Adrenal gland (tissue), 12 donors: ENCODE results near the gene OXNAD1. TPM values are rescaled to one million over a fixed set of nuclear protein-coding genes. Genes with fewer than 3 reads are reported as not detected.

Experiments used
- DNase-seq, 7 donors: peaks; one replicate each; pipeline ENCODE4 v3.0.0-alpha.2; 2019 to 2020
- H3K27ac ChIP-seq, 5 donors: fragments of 200-600 bp; sonication (generic) in 4 of 5; 1 replicate in 3 of 5; 2 replicates in 2 of 5; pipeline versions ENCODE4 v1.5.1 to v1.8.0; 2016 to 2020; ENCODE audit warnings: mild to moderate bottlenecking in 1 of 5
- H3K27me3 ChIP-seq: fragments of 200-600 bp; 2 replicates; pipeline ENCODE4 v1.8.0; 2021
- H3K36me3 ChIP-seq, 2 donors: fragments of 200-600 bp; replicated peaks in 1 of 2; 1 replicate in 1 of 2; 2 replicates in 1 of 2; pipeline versions ENCODE4 v1.5.1 to v1.8.0; 2018 to 2022
- H3K4me1 ChIP-seq, 2 donors: fragments of 200-600 bp; replicated peaks in 1 of 2; 1 replicate in 1 of 2; 2 replicates in 1 of 2; pipeline versions ENCODE4 v1.5.1 to v1.8.0; 2018 to 2021
- H3K4me3 ChIP-seq, 4 donors: fragments of 200-600 bp; sonication (generic) in 3 of 4; one replicate each; pipeline ENCODE4 v1.5.1; 2016 to 2018
- H3K9me3 ChIP-seq, 3 donors: fragments of 200-600 bp; sonication (generic) in 1 of 3; replicated peaks in 1 of 3; 1 replicate in 2 of 3; 2 replicates in 1 of 3; pipeline versions ENCODE4 v1.5.1 to v1.8.0; 2016 to 2021
- POLR2A ChIP-seq, 2 donors: fragments of 450-650 bp; IDR thresholded peaks; one replicate each; pipeline ENCODE4 v1.6.1; 2017; ENCODE audit warnings: antibody characterized with exemption in 2 of 2, mild to moderate bottlenecking in 2 of 2, moderate library complexity in 1 of 2
- WGBS, 4 donors: extraction: QIAGEN DNeasy Blood & Tissue Kit in 2 of 4; methylation state at CpG; one replicate each; pipeline versions ENCODE4 v1.1.5 to v1.1.7; 2013 to 2017; 5-methylcytosine and 5-hydroxymethylcytosine counted together
- intact Hi-C, 2 donors: fragments of 100-400 bp; cut with DNase I; formaldehyde crosslinking; loops; one replicate each; pipeline versions ENCODE4 v1.14.1 to v1.15.0; 2022 to 2023
- polyA plus RNA-seq, 3 donors: library from polyadenylated mRNA; stranded (reverse); fragments of 200-250 nt in 2 of 3; fragments of 350-450 nt in 1 of 3; fragmentation: Illumina TruSeq in 1 of 3; extraction: RNeasy Lipid Tissue Mini Kit (QIAGEN cat#74804) in 1 of 3; gene quantifications; one replicate each; pipeline ENCODE4 v1.2.3, GENCODE V29; 2013 to 2014
- total RNA-seq, 9 donors: library from RNA; depleted of rRNA in 4 of 9; stranded (reverse); fragments of >200 nt in 4 of 9; fragments of 120-200 nt in 1 of 9; fragmentation: NEBNext Ultra II Directional in 1 of 9; extraction: Animal tissue kit (Norgen Biotek cat#: 25700) in 1 of 9; gene quantifications; one replicate each; pipeline versions ENCODE4 v1.1.0 to v1.2.4, GENCODE V29; 2013 to 2023
- TF ChIP-seq, protein P1 (sequence below), 6 experiments: fragments of 450-650 bp in 4 of 6; fragments of 200-600 bp in 2 of 6; sonication (generic) in 1 of 6; IDR thresholded peaks; 1 replicate in 5 of 6; 2 replicates in 1 of 6; pipeline versions ENCODE4 v1.5.1 to v1.8.0; 2016 to 2021; ENCODE audit warnings: antibody characterized with exemption in 6 of 6, mild to moderate bottlenecking in 2 of 6, moderate library complexity in 1 of 6
- donor health status: healthy with polysubstance abuse.
- donor health status: Bipolar disorder and iron deficiency.
- donor health status: DM: yes; HTN: yes; CAD: no.
- donor health status: DM: no; HTN: no; CAD: no.
- donor health status: DM: no; HTN: no; CAD: no.
- donor health status: DM: yes; HTN: yes; CAD: no.

OXNAD1 gene
- total and polyA plus RNA-seq, 12 donors: 3.6 to 22.2 (median 11.2) TPM

DNA sequence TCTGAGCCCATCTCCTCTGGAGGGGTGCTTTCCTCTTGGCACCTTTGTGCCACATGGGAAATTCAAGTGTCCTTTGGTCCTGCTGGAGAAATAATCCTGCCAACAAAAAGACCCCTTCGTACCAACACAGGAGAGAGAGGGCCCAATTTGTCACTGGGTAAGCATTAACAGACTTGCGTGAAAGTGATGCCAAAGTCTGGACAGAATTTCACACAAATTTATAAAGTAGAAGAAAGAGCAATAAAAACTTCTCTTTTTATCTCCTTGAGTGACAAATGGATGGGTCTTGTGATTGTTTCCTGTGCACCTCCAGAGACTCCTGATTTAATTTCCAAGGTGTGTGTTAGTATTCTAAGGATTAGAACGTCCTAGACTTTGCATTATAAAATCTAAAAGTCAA lies 15.1 kb upstream of the OXNAD1 start:
- no peak overlapping the region for H3K4me3 ChIP-seq
- intact Hi-C loops: loop anchor here (2.0 to 10.0 kb wide), 5 partner anchors 73 to 615 kb away; no protein-coding TSS in a partner anchor
- no peak for DNase-seq
- H3K4me1 ChIP-seq: no peaks in the 10 kb centered on the region
- WGBS, 4 donors: 72 to 81% (median 74%) methylated on average over 3 of the region's 3 CpGs
- no peak overlapping the region for H3K27ac ChIP-seq
- no peaks in the 10 kb centered on the region for H3K36me3 ChIP-seq
- no peaks in the 10 kb centered on the region for H3K27me3 ChIP-seq
- no peaks in the 10 kb centered on the region for H3K9me3 ChIP-seq
- TF ChIP-seq, protein P1, sequence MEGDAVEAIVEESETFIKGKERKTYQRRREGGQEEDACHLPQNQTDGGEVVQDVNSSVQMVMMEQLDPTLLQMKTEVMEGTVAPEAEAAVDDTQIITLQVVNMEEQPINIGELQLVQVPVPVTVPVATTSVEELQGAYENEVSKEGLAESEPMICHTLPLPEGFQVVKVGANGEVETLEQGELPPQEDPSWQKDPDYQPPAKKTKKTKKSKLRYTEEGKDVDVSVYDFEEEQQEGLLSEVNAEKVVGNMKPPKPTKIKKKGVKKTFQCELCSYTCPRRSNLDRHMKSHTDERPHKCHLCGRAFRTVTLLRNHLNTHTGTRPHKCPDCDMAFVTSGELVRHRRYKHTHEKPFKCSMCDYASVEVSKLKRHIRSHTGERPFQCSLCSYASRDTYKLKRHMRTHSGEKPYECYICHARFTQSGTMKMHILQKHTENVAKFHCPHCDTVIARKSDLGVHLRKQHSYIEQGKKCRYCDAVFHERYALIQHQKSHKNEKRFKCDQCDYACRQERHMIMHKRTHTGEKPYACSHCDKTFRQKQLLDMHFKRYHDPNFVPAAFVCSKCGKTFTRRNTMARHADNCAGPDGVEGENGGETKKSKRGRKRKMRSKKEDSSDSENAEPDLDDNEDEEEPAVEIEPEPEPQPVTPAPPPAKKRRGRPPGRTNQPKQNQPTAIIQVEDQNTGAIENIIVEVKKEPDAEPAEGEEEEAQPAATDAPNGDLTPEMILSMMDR (IDR thresholded peaks at IDR 0.05): no peak
- no peak for TF ChIP-seq POLR2A (IDR thresholded peaks at IDR 0.05)

GRCh38 chr3:16251316-16252085 lies 13.5 kb upstream of the OXNAD1 start:
- Histone ChIP-seq H3K27ac (no peak overlapping the region), H3K36me3 (no peaks in the 10 kb centered on the region), H3K27me3 (no peaks in the 10 kb centered on the region), H3K9me3 (no peaks in the 10 kb centered on the region), H3K4me3 (no peak overlapping the region), H3K4me1 (no peaks in the 10 kb centered on the region)
- TF ChIP-seq POLR2A (IDR thresholded peaks at IDR 0.05): no peak
- TF ChIP-seq, protein P1 (IDR thresholded peaks at IDR 0.05): no peak
- WGBS, 4 donors: 72 to 77% (median 75%) methylated on average over 8 to 9 of the region's 9 CpGs
- no peak for DNase-seq
- intact Hi-C loops: no loop called here

DNA sequence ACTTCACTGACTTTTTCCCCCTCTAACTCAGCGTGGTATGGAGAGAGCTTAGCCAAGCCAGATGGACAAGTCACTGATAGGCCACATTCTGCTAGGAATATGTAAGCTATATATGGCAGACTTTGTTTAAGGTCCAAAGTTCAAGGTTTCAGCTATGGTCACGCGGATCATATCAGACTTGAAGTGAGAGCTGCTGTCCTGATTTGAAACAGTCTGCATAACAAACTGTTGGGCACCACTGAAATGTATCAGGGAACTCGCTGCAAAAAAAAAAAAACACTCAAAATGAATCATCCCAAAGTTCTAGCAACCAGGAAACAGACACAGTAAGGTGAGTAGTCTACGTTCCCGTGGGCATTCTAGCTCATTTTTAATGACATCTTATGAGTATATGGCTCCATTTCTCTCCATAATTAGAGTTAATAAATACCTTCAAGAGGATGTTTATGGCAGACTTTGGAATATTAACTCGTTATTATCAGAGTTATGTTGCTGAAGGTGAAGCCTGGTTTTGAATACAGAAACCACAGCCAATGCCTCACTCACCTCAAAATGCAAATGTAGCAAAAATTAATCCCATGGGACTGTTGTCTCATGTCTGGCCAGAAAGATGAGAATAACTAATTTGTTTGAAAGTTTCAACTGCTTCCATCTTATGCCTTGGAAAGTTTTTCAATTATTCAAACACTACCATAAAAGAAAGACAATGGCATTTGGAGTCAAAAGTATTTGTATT lies 12.6 kb upstream of the OXNAD1 start:
- Histone ChIP-seq H3K36me3 (no peaks in the 10 kb centered on the region), H3K27me3 (no peaks in the 10 kb centered on the region), H3K27ac (no peak overlapping the region), H3K9me3 (no peaks in the 10 kb centered on the region), H3K4me3 (no peak overlapping the region), H3K4me1 (no peaks in the 10 kb centered on the region)
- WGBS, 4 donors: 57 to 64% (median 60%) methylated on average over 7 of the region's 7 CpGs
- intact Hi-C loops: no loop called here
- no peak for DNase-seq
- no peak for TF ChIP-seq POLR2A (IDR thresholded peaks at IDR 0.05)
- TF ChIP-seq, protein P1 (IDR thresholded peaks at IDR 0.05): no peak

GRCh38 chr3:16252988-16253387 lies 12.0 kb upstream of the OXNAD1 start:
- DNase-seq: no peak
- Histone ChIP-seq H3K27me3 (no peaks in the 10 kb centered on the region), H3K9me3 (no peaks in the 10 kb centered on the region), H3K4me1 (no peaks in the 10 kb centered on the region), H3K4me3 (no peak overlapping the region), H3K36me3 (no peaks in the 10 kb centered on the region), H3K27ac (peak overlapping the region in 1 of 5 donors; percentile 41)
- 81 to 89% (median 84%) methylated on average over 2 of the region's 2 CpGs for WGBS, 4 donors
- intact Hi-C loops: no loop called here
- TF ChIP-seq, protein P1 (IDR thresholded peaks at IDR 0.05): no peak
